Heart left ventricle (tissue), 13 donors: ENCODE data around the gene MACF1.

Experiments
- POLR2A ChIP-seq, 2 donors: fragments of 450-650 bp; IDR thresholded peaks; one replicate each; pipeline ENCODE4 v1.6.1; 2017; ENCODE audit warnings: antibody characterized with exemption in 2 of 2, mild to moderate bottlenecking in 2 of 2, moderate library complexity in 2 of 2
- TF ChIP-seq, protein P1 (sequence below), 12 donors: fragments of 200-600 bp; sonication (generic) in 4 of 12; IDR thresholded peaks; one replicate each; pipeline versions ENCODE4 v1.5.0 to v1.8.0; 2018 to 2022; ENCODE audit warnings: antibody characterized with exemption in 12 of 12, mild to moderate bottlenecking in 5 of 12
- donor health status: ischemic (EF 13 %, LVEDD 7.1; RV severe dilation, severe dysfunction).
- donor health status: DM: no; HTN: yes; CAD: no.
- donor health status: DM: no; HTN: no; CAD: no.
- donor health status: ischemic (EF 25% LVEDD 6.9; RV normal size, moderate dysfunction).
- donor health status: ischemic (EF 25% LVEDD 5.7; RV mildly dilated, moderate dysfunction).
- donor health status: ischemic (EF 35%, LVEDD 5.7; RV mildly dilated, moderate dysfunction).
- donor health status: nonischemic (EF 11% LVEDD 7.7; RV severe dilation, severe dysfunction).
- donor health status: DM: yes; HTN: yes; CAD: no.
- donor health status: PGD.
- donor health status: ischemic (EF 29% LVEDD 5.4; RV normal size, mild dysfunction).
- donor health status: nonischemic (EF 23%, LVEDD 6.1; RV moderate dilation, normal function).

- TF ChIP-seq, protein P1, sequence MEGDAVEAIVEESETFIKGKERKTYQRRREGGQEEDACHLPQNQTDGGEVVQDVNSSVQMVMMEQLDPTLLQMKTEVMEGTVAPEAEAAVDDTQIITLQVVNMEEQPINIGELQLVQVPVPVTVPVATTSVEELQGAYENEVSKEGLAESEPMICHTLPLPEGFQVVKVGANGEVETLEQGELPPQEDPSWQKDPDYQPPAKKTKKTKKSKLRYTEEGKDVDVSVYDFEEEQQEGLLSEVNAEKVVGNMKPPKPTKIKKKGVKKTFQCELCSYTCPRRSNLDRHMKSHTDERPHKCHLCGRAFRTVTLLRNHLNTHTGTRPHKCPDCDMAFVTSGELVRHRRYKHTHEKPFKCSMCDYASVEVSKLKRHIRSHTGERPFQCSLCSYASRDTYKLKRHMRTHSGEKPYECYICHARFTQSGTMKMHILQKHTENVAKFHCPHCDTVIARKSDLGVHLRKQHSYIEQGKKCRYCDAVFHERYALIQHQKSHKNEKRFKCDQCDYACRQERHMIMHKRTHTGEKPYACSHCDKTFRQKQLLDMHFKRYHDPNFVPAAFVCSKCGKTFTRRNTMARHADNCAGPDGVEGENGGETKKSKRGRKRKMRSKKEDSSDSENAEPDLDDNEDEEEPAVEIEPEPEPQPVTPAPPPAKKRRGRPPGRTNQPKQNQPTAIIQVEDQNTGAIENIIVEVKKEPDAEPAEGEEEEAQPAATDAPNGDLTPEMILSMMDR (IDR thresholded peaks at IDR 0.05), result no peak
- no peak for TF ChIP-seq POLR2A (IDR thresholded peaks at IDR 0.05)
These were observed 26.0 kb downstream of the MACF1 start for GRCh38 chr1:39230261-39231190.
